ENCODE measurements around the gene TSEN2. TPM values are rescaled to one million over a fixed set of nuclear protein-coding genes. Genes with fewer than 3 reads are reported as not detected.

The TSEN2 gene
- polyA plus RNA-seq, 3 donors, result 3.2 to 7.3 (median 3.9) TPM

DNA sequence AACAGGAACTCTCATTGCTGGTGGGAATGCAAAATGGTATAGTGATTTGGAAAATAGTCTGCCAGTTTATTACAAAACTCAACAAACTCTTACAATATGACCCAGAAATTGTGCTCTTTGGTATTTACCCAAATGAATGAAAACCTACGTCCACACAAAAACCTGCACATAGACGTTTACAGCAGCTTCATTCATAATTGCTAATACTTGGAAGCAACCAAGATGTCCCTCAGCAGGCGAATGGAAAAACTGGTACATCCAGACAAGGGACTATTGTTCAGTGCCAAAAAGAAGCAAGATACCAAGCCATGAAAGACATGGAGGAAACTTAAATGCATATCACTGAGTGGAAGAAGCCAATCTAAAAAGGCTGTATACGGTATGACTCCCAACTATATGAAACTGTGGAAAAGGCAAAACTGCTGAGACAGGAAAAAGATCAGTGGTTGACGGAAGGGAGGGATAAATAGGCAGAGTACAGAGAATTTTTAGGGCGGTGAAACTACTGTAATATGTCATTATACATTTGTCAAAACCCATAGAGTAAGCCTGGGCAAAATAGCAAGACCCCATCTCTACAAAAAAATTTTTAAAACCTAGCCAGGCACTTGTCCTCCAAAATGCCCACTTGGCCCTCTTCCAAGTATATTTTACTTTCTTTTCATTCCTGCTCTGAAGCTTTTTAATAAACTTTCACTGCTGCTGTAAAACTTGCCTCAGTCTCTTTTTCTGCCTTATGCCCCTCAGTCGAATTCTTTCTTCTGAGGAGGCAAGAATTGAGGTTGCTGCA lies 65.9 kb downstream of the TSEN2 start:
- no peaks in the 10 kb centered on the region for H3K9me3 ChIP-seq (replicated peaks in 1 of 2; ENCODE audit: control insufficient read depth in 1 of 2, insufficient read depth in 1 of 2, low read length in 2 of 2)
- peaks cover 0 to 8% of the 10 kb centered on the region in 2 donors for H3K4me1 ChIP-seq (ENCODE audit: control insufficient read depth in 1 of 2, insufficient read depth in 2 of 2, low read length in 2 of 2)
- intact Hi-C loops (cut with micrococcal nuclease), result no loop called here
- 94% methylated on average over 4 of the region's 7 CpGs for WGBS (ENCODE audit: insufficient coverage)
- Mint-ChIP-seq H3K9me3 (peaks cover 0 to 2% (median 0%) of the 10 kb centered on the region in 7 donors), H3K27me3 (ENCODE audit: low read depth in 3 of 3) (peaks cover 32 to 46% (median 36%) of the 10 kb centered on the region in 3 donors), H3K4me3 (peak overlapping the region; percentile 11 to 34), H3K27ac (no peak overlapping the region), H3K36me3 (no peaks in the 10 kb centered on the region), H3K4me1 (peaks cover 12% of the 10 kb centered on the region)
- TF ChIP-seq, protein P1, sequence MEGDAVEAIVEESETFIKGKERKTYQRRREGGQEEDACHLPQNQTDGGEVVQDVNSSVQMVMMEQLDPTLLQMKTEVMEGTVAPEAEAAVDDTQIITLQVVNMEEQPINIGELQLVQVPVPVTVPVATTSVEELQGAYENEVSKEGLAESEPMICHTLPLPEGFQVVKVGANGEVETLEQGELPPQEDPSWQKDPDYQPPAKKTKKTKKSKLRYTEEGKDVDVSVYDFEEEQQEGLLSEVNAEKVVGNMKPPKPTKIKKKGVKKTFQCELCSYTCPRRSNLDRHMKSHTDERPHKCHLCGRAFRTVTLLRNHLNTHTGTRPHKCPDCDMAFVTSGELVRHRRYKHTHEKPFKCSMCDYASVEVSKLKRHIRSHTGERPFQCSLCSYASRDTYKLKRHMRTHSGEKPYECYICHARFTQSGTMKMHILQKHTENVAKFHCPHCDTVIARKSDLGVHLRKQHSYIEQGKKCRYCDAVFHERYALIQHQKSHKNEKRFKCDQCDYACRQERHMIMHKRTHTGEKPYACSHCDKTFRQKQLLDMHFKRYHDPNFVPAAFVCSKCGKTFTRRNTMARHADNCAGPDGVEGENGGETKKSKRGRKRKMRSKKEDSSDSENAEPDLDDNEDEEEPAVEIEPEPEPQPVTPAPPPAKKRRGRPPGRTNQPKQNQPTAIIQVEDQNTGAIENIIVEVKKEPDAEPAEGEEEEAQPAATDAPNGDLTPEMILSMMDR (IDR thresholded peaks at IDR 0.05), result no peak
- no peak overlapping the region for H3K9ac ChIP-seq (ENCODE audit: insufficient read depth, low read length, poor library complexity, severe bottlenecking)
- no peak overlapping the region for H3K27ac ChIP-seq (ENCODE audit: low read depth in 1 of 2, low read length in 2 of 2)
- no peak overlapping the region for H2AFZ ChIP-seq (ENCODE audit: insufficient read depth, low read depth, low read length, poor library complexity, severe bottlenecking)
- H3K4me3 ChIP-seq (replicated peaks in 1 of 3; ENCODE audit: low read depth in 2 of 3, low read length in 3 of 3), result no peak overlapping the region
- no peak overlapping the region for H3K4me2 ChIP-seq (replicated peaks; ENCODE audit: extremely low read depth, low read length, poor library complexity, severe bottlenecking)
- H3K79me2 ChIP-seq (ENCODE audit: insufficient read depth, low read length), result no peaks in the 10 kb centered on the region
- H4K20me1 ChIP-seq (ENCODE audit: insufficient read depth, low read length), result no peaks in the 10 kb centered on the region
- peaks cover 2 to 7% of the 10 kb centered on the region in 2 donors for H3K27me3 ChIP-seq (ENCODE audit: control insufficient read depth in 2 of 2, insufficient read depth in 2 of 2, low read length in 2 of 2)
- no peaks in the 10 kb centered on the region for H3K36me3 ChIP-seq (replicated peaks in 1 of 2; ENCODE audit: control insufficient read depth in 1 of 2, insufficient read depth in 2 of 2, low read length in 2 of 2)
- no peak for DNase-seq

DNA sequence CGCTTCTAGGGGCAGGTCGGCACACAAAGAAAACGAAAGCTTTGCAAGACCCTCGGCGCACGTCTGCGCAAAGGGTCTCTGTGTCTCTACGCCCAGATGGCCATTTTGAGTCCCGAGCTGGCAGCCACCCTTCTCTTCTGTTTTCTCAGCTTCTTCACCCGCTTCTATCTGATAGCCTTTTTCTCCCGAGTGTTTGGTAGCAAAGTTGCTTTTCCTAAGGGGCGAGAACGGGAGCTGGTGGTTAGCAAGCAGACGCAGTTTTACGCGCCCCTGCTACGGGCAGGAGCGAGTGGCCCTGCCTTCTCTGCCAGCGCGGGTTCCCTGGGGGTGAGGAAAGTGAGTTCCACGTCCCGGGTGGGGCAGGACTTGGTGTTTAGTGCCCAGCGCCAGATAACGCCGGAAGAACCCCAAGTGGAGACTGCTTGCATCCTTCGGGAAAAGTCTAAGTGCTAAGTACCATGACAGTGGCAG lies 69.7 kb downstream of the TSEN2 start:
- Histone ChIP-seq H3K79me2 (ENCODE audit: insufficient read depth, low read length) (peaks cover 19% of the 10 kb centered on the region), H3K4me1 (ENCODE audit: control insufficient read depth in 1 of 2, insufficient read depth in 2 of 2, low read length in 2 of 2) (peaks cover 25 to 28% of the 10 kb centered on the region in 2 donors), H2AFZ (ENCODE audit: insufficient read depth, low read depth, low read length, poor library complexity, severe bottlenecking) (peak overlapping the region; percentile 79), H3K27me3 (ENCODE audit: control insufficient read depth in 2 of 2, insufficient read depth in 2 of 2, low read length in 2 of 2) (peaks cover 2 to 7% of the 10 kb centered on the region in 2 donors), H3K9ac (ENCODE audit: insufficient read depth, low read length, poor library complexity, severe bottlenecking) (peak overlapping the region; percentile 44), H3K4me3 (replicated peaks in 1 of 3; ENCODE audit: low read depth in 2 of 3, low read length in 3 of 3) (peak overlapping the region; percentile 20 to 66 (median 33)), H4K20me1 (ENCODE audit: insufficient read depth, low read length) (peaks cover 6% of the 10 kb centered on the region), H3K9me3 (replicated peaks in 1 of 2; ENCODE audit: control insufficient read depth in 1 of 2, insufficient read depth in 1 of 2, low read length in 2 of 2) (no peaks in the 10 kb centered on the region), H3K4me2 (replicated peaks; ENCODE audit: extremely low read depth, low read length, poor library complexity, severe bottlenecking) (peak overlapping the region; percentile 73), H3K36me3 (replicated peaks in 1 of 2; ENCODE audit: control insufficient read depth in 1 of 2, insufficient read depth in 2 of 2, low read length in 2 of 2) (no peaks in the 10 kb centered on the region), H3K27ac (ENCODE audit: low read depth in 1 of 2, low read length in 2 of 2) (peak overlapping the region in 1 of 2 donors; percentile 11)
- Mint-ChIP-seq H3K27me3 (ENCODE audit: low read depth in 3 of 3) (peaks cover 34 to 55% (median 36%) of the 10 kb centered on the region in 3 donors), H3K4me3 (peak overlapping the region; percentile 81 to 92), H3K36me3 (no peaks in the 10 kb centered on the region), H3K4me1 (peaks cover 31% of the 10 kb centered on the region), H3K27ac (peak overlapping the region in 2 of 7 donors; percentile 80 to 83), H3K9me3 (peaks cover 0 to 2% (median 0%) of the 10 kb centered on the region in 7 donors)
- 5% methylated on average over 20 of the region's 26 CpGs for WGBS (ENCODE audit: insufficient coverage)
- TF ChIP-seq, protein P1 (IDR thresholded peaks at IDR 0.05), result no peak
- DNase-seq, result peak in 1 of 3 donors; percentile 38
- intact Hi-C loops (cut with micrococcal nuclease), result no loop called here

Measured in CD14-positive monocyte (primary cell).